Nephron (organoid): Measurements from ENCODE around the gene MMP14.
A peak's percentile ranks its signal among the peaks of the same experiment; 100 is the strongest.

ENCODE experiments used
- H3K27ac Mint-ChIP-seq, 3 experiments: 2 replicates each; pipeline ENCODE4 v1.8.0; 2020; ENCODE audit warnings: mixed read lengths in 3 of 3, mild to moderate bottlenecking in 2 of 3, moderate library complexity in 1 of 3
- H3K27me3 Mint-ChIP-seq: 2 replicates; pipeline ENCODE4 v1.8.0; 2021; ENCODE audit warnings: low read depth, mild to moderate bottlenecking, moderate library complexity, mixed read lengths
- H3K36me3 Mint-ChIP-seq: 2 replicates; pipeline ENCODE4 v1.8.0; 2020; ENCODE audit warnings: low read depth, mixed read lengths
- H3K4me1 Mint-ChIP-seq: 2 replicates; pipeline ENCODE4 v1.8.0; 2020; ENCODE audit warnings: mixed read lengths
- H3K4me3 Mint-ChIP-seq, 3 experiments: 2 replicates each; pipeline ENCODE4 v1.8.0; 2020; ENCODE audit warnings: mild to moderate bottlenecking in 3 of 3, mixed read lengths in 3 of 3, moderate library complexity in 2 of 3
- H3K9me3 Mint-ChIP-seq: 2 replicates; pipeline ENCODE4 v1.8.0; 2020; ENCODE audit warnings: mixed read lengths
- CTCF ChIP-seq, 3 experiments: fragments of 200-600 bp; sonication (generic); IDR thresholded peaks; one replicate each; pipeline ENCODE4 v1.5.0; 2021; ENCODE audit warnings: antibody characterized with exemption in 3 of 3; ENCODE audit not compliant: unreplicated experiment in 3 of 3

The MMP14 gene

GRCh38 chr14:22794551-22794951 lies 41.8 kb upstream of the MMP14 start:
- no peak for TF ChIP-seq CTCF (IDR thresholded peaks at IDR 0.05; ENCODE audit: unreplicated experiment in 3 of 3)
- Mint-ChIP-seq H3K27ac (peak overlapping the region in 1 of 3 experiments; percentile 9), H3K27me3 (peaks cover 7% of the 10 kb centered on the region), H3K4me1 (no peaks in the 10 kb centered on the region), H3K4me3 (no peak overlapping the region), H3K9me3 (no peaks in the 10 kb centered on the region), H3K36me3 (no peaks in the 10 kb centered on the region)

GRCh38 chr14:22796087-22796707 lies 40.2 kb upstream of the MMP14 start:
- Mint-ChIP-seq H3K36me3 (no peaks in the 10 kb centered on the region), H3K4me1 (no peaks in the 10 kb centered on the region), H3K27ac (peak overlapping the region in 2 of 3 experiments; percentile 67 to 92), H3K4me3 (peak overlapping the region in 1 of 3 experiments; percentile 3), H3K9me3 (no peaks in the 10 kb centered on the region), H3K27me3 (peaks cover 7% of the 10 kb centered on the region)
- TF ChIP-seq CTCF (IDR thresholded peaks at IDR 0.05; ENCODE audit: unreplicated experiment in 3 of 3), result no peak

GRCh38 chr14:22797017-22797917 lies 39.1 kb upstream of the MMP14 start:
- no peak for TF ChIP-seq CTCF (IDR thresholded peaks at IDR 0.05; ENCODE audit: unreplicated experiment in 3 of 3)
- H3K4me1 Mint-ChIP-seq, result no peaks in the 10 kb centered on the region
- no peaks in the 10 kb centered on the region for H3K9me3 Mint-ChIP-seq
- no peak overlapping the region for H3K4me3 Mint-ChIP-seq
- H3K36me3 Mint-ChIP-seq, result no peaks in the 10 kb centered on the region
- H3K27ac Mint-ChIP-seq, result peak overlapping the region; percentile 51 to 92 (median 83)
- H3K27me3 Mint-ChIP-seq, result peaks cover 7% of the 10 kb centered on the region

- Mint-ChIP-seq H3K36me3 (no peaks in the 10 kb centered on the region), H3K27me3 (peaks cover 7% of the 10 kb centered on the region), H3K27ac (peak overlapping the region in 2 of 3 experiments; percentile 17 to 65), H3K4me3 (no peak overlapping the region), H3K4me1 (no peaks in the 10 kb centered on the region), H3K9me3 (no peaks in the 10 kb centered on the region)
- TF ChIP-seq CTCF (IDR thresholded peaks at IDR 0.05; ENCODE audit: unreplicated experiment in 3 of 3), result no peak
Measured at GRCh38 chr14:22798528-22798927, 37.9 kb upstream of the MMP14 start.

- no peaks in the 10 kb centered on the region for H3K9me3 Mint-ChIP-seq
- no peak for TF ChIP-seq CTCF (IDR thresholded peaks at IDR 0.05; ENCODE audit: unreplicated experiment in 3 of 3)
- no peak overlapping the region for H3K27ac Mint-ChIP-seq
- H3K4me1 Mint-ChIP-seq, result no peaks in the 10 kb centered on the region
- no peak overlapping the region for H3K4me3 Mint-ChIP-seq
- peaks cover 11% of the 10 kb centered on the region for H3K27me3 Mint-ChIP-seq
- H3K36me3 Mint-ChIP-seq, result no peaks in the 10 kb centered on the region
Measured at GRCh38 chr14:22800346-22800745, 36.0 kb upstream of the MMP14 start.
